GM12872 (cell line): Measurements from ENCODE around the gene NFKBIB.

Experiments used
- CTCF ChIP-seq: IDR thresholded peaks from 3 replicates; pipeline ENCODE4 v1.5.1; 2011; ENCODE audit warnings: low read depth, mild to moderate bottlenecking, low read length, moderate library complexity; ENCODE audit not compliant: insufficient read depth

NFKBIB gene

GRCh38 chr19:38893341-38893771, 6.4 kb upstream of the NFKBIB start:
- no peak for TF ChIP-seq CTCF

- no peak for TF ChIP-seq CTCF
These were observed 4.8 kb upstream of the NFKBIB start for GRCh38 chr19:38894968-38895367.

- TF ChIP-seq CTCF: no peak
These were observed 852 bp upstream of the NFKBIB start for GRCh38 chr19:38898788-38899446.

GRCh38 chr19:38900202-38900629, 447 bp downstream of the NFKBIB start:
- TF ChIP-seq CTCF: no peak

GRCh38 chr19:38900743-38901190, 998 bp downstream of the NFKBIB start:
- no peak for TF ChIP-seq CTCF

- no peak for TF ChIP-seq CTCF
These were observed 1.9 kb downstream of the NFKBIB start for GRCh38 chr19:38901683-38902082.

- TF ChIP-seq CTCF: no peak
These were observed 5.1 kb downstream of the NFKBIB start for GRCh38 chr19:38904581-38905539.
